ENCODE measurements around the gene ADGRD1.

DNA sequence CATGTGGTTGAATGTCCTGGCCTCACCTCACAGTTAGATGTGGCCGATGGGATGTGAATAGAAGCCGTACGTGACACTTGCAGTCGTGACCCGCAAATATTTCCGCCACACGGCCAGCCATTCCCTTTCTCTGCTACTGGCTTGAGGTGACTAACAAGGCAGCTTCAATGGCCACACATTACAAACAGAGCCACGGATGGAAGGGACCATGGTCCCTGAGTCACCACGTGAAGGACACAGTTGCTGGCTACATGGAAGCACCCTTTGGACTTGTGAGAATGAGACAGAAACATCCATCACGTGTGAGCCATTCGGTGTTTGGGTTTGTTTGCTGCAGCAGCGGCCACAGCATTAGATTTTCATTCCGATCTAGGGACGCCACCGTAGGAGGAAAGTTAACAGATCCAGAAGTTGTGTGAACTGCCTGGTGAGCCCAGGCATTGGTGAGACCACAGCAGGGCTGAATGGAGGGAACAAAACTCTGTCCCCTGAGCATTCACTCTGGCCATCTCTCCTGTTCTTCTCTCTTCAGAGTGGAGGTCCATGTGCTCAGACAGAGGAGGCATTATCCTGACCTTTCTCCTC, 33.5 kb upstream of the ADGRD1 start:
- TF ChIP-seq POLR2AphosphoS5 (IDR thresholded peaks at IDR 0.05; ENCODE audit: borderline replicate concordance, low read depth, low read length) (no peak), EZH2 (IDR thresholded peaks at IDR 0.05) (no peak), FOXP2 (optimal IDR thresholded peaks at IDR 0.05; ENCODE audit: control extremely low read depth, extremely low read length, insufficient read depth) (no peak)

Measured in SK-N-MC (cell line).